GM18526 (cell line): ENCODE measurements around the gene SUSD4.

Source experiments
- POLR2A ChIP-seq: IDR thresholded peaks from 3 replicates; pipeline ENCODE4 v1.6.1; 2011; ENCODE audit not compliant: insufficient read length; ENCODE audit errors: extremely low read depth

The SUSD4 gene

GRCh38 chr1:223211323-223211985, 152.5 kb downstream of the SUSD4 start:
- no peak for TF ChIP-seq POLR2A

GRCh38 chr1:223210788-223211120, 153.2 kb downstream of the SUSD4 start:
- TF ChIP-seq POLR2A = no peak

GRCh38 chr1:223209992-223210787, 153.8 kb downstream of the SUSD4 start:
- no peak for TF ChIP-seq POLR2A

- no peak for TF ChIP-seq POLR2A
Observed at GRCh38 chr1:223209293-223209898, 154.6 kb downstream of the SUSD4 start.

- TF ChIP-seq POLR2A = no peak
Observed at GRCh38 chr1:223208164-223209076, 155.6 kb downstream of the SUSD4 start.

GRCh38 chr1:223207293-223208066, 156.5 kb downstream of the SUSD4 start:
- TF ChIP-seq POLR2A = no peak

GRCh38 chr1:223204424-223204823, 159.6 kb downstream of the SUSD4 start:
- TF ChIP-seq POLR2A = no peak

GRCh38 chr1:223203694-223204093, 160.3 kb downstream of the SUSD4 start:
- no peak for TF ChIP-seq POLR2A

- no peak for TF ChIP-seq POLR2A
Observed at GRCh38 chr1:223203034-223203408, 161.0 kb downstream of the SUSD4 start.

- TF ChIP-seq POLR2A = no peak
Observed at GRCh38 chr1:223202376-223203033, 161.5 kb downstream of the SUSD4 start.

- no peak for TF ChIP-seq POLR2A
Observed at GRCh38 chr1:223201967-223202366, 162.0 kb downstream of the SUSD4 start.

GRCh38 chr1:223200903-223201302, 163.1 kb downstream of the SUSD4 start:
- no peak for TF ChIP-seq POLR2A

GRCh38 chr1:223199094-223199647, 164.8 kb downstream of the SUSD4 start:
- no peak for TF ChIP-seq POLR2A

GRCh38 chr1:223198628-223198965, 165.4 kb downstream of the SUSD4 start:
- no peak for TF ChIP-seq POLR2A

GRCh38 chr1:223197923-223198627, 165.9 kb downstream of the SUSD4 start:
- no peak for TF ChIP-seq POLR2A
